Esophagus (tissue), 2 donors: ENCODE data around the gene SCAMP3. TPM values are rescaled to one million over a fixed set of nuclear protein-coding genes. Genes with fewer than 3 reads are reported as not detected.
"Not testable (repeated sequence)": the region's sequence is repeated elsewhere in the genome, so short reads cannot be mapped to it uniquely, and the experiment has no call there.

Experiments used
- H3K27ac ChIP-seq, 2 donors: one replicate each; pipeline ENCODE4 v1.5.1; 2013; ENCODE audit warnings: low read depth in 2 of 2, mild to moderate bottlenecking in 2 of 2, inconsistent platforms in 1 of 2, low read length in 1 of 2, moderate library complexity in 1 of 2
- H3K27me3 ChIP-seq, 2 donors: one replicate each; pipeline ENCODE4 v1.6.1; 2013; ENCODE audit warnings: low read length in 2 of 2, control low read depth in 1 of 2, mild to moderate bottlenecking in 1 of 2; ENCODE audit not compliant: insufficient read depth in 2 of 2, control insufficient read depth in 1 of 2
- H3K36me3 ChIP-seq, 2 donors: one replicate each; pipeline ENCODE4 v1.6.1; 2013; ENCODE audit warnings: low read length in 1 of 2; ENCODE audit not compliant: control insufficient read depth in 2 of 2, insufficient read depth in 2 of 2
- H3K4me1 ChIP-seq, 2 donors: one replicate each; pipeline ENCODE4 v1.6.1; 2013; ENCODE audit warnings: low read length in 1 of 2; ENCODE audit not compliant: control insufficient read depth in 2 of 2, insufficient read depth in 2 of 2
- H3K4me3 ChIP-seq, 2 donors: one replicate each; pipeline ENCODE4 v1.5.1; 2013; ENCODE audit warnings: low read length in 2 of 2, mild to moderate bottlenecking in 2 of 2, low read depth in 1 of 2, moderate library complexity in 1 of 2
- H3K9me3 ChIP-seq, 2 donors: one replicate each; pipeline ENCODE4 v1.6.1; 2013; ENCODE audit warnings: mild to moderate bottlenecking in 2 of 2, low read depth in 1 of 2, low read length in 1 of 2, moderate library complexity in 1 of 2; ENCODE audit not compliant: control insufficient read depth in 2 of 2, insufficient read depth in 1 of 2
- WGBS, 2 donors: extraction: QIAGEN DNeasy Blood & Tissue Kit; methylation state at CpG; one replicate each; pipeline ENCODE4 v1.1.7; 2013; 5-methylcytosine and 5-hydroxymethylcytosine counted together
- polyA plus RNA-seq, 2 donors: library from polyadenylated mRNA; stranded (reverse); fragments of 200-250 nt; gene quantifications; one replicate each; pipeline ENCODE4 v1.2.3, GENCODE V29; 2013
- donor health status: healthy with polysubstance abuse.
- donor health status: Bipolar disorder and iron deficiency.

SCAMP3 gene
- polyA plus RNA-seq, 2 donors, result 20.2 to 47.3 TPM

DNA sequence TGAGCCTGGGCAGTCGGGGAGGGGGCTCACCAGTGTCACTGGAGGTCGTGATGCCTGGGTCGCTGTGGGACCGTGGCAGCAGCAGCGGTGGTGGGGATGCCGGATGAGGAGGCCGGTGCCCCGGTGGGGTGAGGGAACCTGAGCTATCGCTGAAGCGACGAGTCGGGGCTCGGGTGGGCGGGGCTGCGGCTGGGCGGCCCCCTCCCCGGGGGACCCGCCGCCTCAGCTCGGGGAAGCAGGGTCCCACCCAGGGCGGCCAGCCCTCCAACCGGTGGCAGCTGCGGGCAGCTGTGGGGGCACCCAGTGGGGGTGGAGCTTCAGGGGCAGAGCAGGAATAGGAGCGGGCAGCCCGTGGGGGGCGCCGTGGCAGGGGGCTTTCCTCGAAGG is 11.9 kb downstream of the SCAMP3 start:
- WGBS, 2 donors, result 33 to 34% methylated on average over 15 to 28 of the region's 28 CpGs
- no peaks in the 10 kb centered on the region for H3K9me3 ChIP-seq
- peaks cover 11 to 17% of the 10 kb centered on the region in 2 donors for H3K4me1 ChIP-seq
- no peak overlapping the region for H3K27ac ChIP-seq
- no peaks in the 10 kb centered on the region for H3K27me3 ChIP-seq
- peaks cover 2 to 7% of the 10 kb centered on the region in 2 donors for H3K36me3 ChIP-seq
- no peak overlapping the region for H3K4me3 ChIP-seq

- WGBS, 2 donors, result 88 to 89% methylated on average over 26 of the region's 26 CpGs
- Histone ChIP-seq H3K27me3 (no peaks in the 10 kb centered on the region), H3K9me3 (no peaks in the 10 kb centered on the region), H3K4me1 (peaks cover 0 to 8% of the 10 kb centered on the region in 2 donors), H3K4me3 (no peak overlapping the region), H3K27ac (no peak overlapping the region), H3K36me3 (peaks cover 2 to 7% of the 10 kb centered on the region in 2 donors)
Measured at GRCh38 chr1:155247667-155248553, 14.2 kb downstream of the SCAMP3 start.

- not testable (repeated sequence) for H3K27ac ChIP-seq, H3K9me3 ChIP-seq, H3K36me3 ChIP-seq, H3K27me3 ChIP-seq, H3K4me3 ChIP-seq, H3K4me1 ChIP-seq
- WGBS, 2 donors, result 98% methylated on average over 3 of the region's 3 CpGs
Measured at GRCh38 chr1:155246796-155247195, 15.4 kb downstream of the SCAMP3 start.

GRCh38 chr1:155245163-155245524 is 17.0 kb downstream of the SCAMP3 start:
- Histone ChIP-seq H3K27ac (peak overlapping the region; percentile 96 to 98), H3K4me1 (peaks cover 0 to 7% of the 10 kb centered on the region in 2 donors), H3K9me3 (no peaks in the 10 kb centered on the region), H3K36me3 (peaks cover 2 to 7% of the 10 kb centered on the region in 2 donors), H3K4me3 (peak overlapping the region; percentile 79 to 81), H3K27me3 (no peaks in the 10 kb centered on the region)
- WGBS, 2 donors, result 57 to 61% methylated on average over 8 of the region's 8 CpGs

- 0 to 1% methylated on average over 53 of the region's 53 CpGs for WGBS, 2 donors
- H3K27ac ChIP-seq, result peak overlapping the region; percentile 96 to 98
Measured at GRCh38 chr1:155244368-155245162, 17.6 kb downstream of the SCAMP3 start.

GRCh38 chr1:155242805-155243358 is 19.3 kb downstream of the SCAMP3 start:
- Histone ChIP-seq H3K36me3 (peaks cover 3 to 9% of the 10 kb centered on the region in 2 donors), H3K27ac (peak overlapping the region; percentile 49 to 96), H3K27me3 (no peaks in the 10 kb centered on the region), H3K4me3 (peak overlapping the region in 1 of 2 donors; percentile 81), H3K9me3 (no peaks in the 10 kb centered on the region), H3K4me1 (peaks cover 0 to 9% of the 10 kb centered on the region in 2 donors)
- 73 to 74% methylated on average over 3 of the region's 3 CpGs for WGBS, 2 donors

More at GRCh38 chr1:155244368-155245162, 17.6 kb downstream of the SCAMP3 start:
- H3K4me1 ChIP-seq, result peaks cover 0 to 7% of the 10 kb centered on the region in 2 donors
- no peaks in the 10 kb centered on the region for H3K27me3 ChIP-seq
- peak overlapping the region; percentile 79 to 81 for H3K4me3 ChIP-seq
- H3K36me3 ChIP-seq, result peaks cover 2 to 7% of the 10 kb centered on the region in 2 donors
- H3K9me3 ChIP-seq, result no peaks in the 10 kb centered on the region

DNA sequence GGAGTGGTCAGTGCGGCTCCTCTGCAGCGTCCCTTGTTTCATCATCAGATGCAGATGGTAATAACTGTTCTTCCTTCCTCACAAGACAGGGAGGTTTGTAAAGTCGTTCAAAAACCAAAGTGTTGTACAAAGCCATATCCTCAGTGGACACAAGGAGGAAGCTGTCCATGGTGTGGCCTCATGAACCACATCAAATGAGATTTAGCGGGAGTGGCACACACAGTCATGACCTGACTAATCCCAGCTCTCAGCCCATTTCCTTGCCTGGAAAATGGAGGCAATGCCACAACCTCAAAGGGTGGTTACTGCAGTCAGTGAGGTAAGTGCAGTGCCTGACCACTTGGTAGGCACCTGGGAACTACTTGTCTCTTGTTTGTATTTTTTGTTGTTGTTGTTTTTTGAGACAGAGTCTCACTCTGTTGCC is 20.3 kb downstream of the SCAMP3 start:
- Histone ChIP-seq H3K36me3 (peaks cover 3 to 4% of the 10 kb centered on the region in 2 donors), H3K9me3 (no peaks in the 10 kb centered on the region), H3K4me3 (peak overlapping the region in 1 of 2 donors; percentile 6), H3K4me1 (peaks cover 0 to 9% of the 10 kb centered on the region in 2 donors), H3K27ac (peak overlapping the region in 1 of 2 donors; percentile 83), H3K27me3 (no peaks in the 10 kb centered on the region)
- 71 to 76% methylated on average over 4 of the region's 4 CpGs for WGBS, 2 donors

DNA sequence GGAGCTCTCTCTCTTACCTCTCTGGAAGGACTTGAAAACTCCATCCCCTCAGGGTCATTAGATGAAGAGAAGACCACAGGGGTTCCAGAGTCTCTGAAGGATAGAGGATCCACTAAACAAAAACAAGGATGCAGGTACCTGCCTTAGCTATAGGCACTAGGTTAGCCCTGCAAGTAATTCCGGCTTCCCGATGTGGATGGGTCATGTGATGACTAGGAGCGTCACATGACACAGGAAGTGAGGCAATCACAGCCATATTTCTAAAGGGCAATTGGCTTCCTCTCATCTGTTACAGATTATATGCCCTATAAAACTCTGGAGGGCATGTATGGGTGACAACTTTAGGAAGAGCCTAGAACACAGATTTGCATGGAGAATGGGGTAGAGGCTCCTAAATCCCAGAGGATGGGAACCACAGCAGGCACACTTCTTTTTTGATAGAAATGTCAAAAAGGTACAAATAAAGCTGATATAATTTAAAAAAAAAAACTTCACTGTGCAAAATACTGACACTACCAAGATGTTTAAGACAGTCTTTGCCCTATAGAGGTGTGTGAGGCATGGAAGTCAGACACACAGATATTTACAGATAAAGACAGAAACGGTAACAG is 21.0 kb downstream of the SCAMP3 start:
- peaks cover 0 to 9% of the 10 kb centered on the region in 2 donors for H3K4me1 ChIP-seq
- H3K27me3 ChIP-seq, result no peaks in the 10 kb centered on the region
- 11 to 16% methylated on average over 4 of the region's 4 CpGs for WGBS, 2 donors
- H3K9me3 ChIP-seq, result no peaks in the 10 kb centered on the region
- peak overlapping the region; percentile 19 to 42 for H3K4me3 ChIP-seq
- peaks cover 3 to 8% of the 10 kb centered on the region in 2 donors for H3K36me3 ChIP-seq
- peak overlapping the region in 1 of 2 donors; percentile 83 for H3K27ac ChIP-seq

DNA sequence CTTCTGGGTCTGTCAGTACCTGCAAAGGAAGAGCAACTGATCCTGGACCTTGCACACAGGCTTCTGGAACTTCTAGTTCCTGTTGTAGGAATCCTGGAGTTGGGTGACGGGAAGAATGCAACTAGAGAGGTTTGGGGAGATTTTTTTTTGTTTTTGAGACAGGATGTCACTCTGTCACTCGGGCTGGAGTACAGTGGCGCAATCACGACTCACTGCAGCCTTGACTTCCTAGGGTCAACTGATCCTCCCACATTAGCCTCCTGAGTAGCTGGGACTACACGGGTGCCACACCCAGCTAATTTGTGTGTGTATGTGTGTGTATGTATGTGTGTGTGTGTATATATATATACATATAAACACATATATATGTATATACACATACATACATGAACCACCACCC is 25.7 kb downstream of the SCAMP3 start:
- H3K27ac ChIP-seq, result peak overlapping the region in 1 of 2 donors; percentile 0
- H3K9me3 ChIP-seq, result no peaks in the 10 kb centered on the region
- peaks cover 6 to 17% of the 10 kb centered on the region in 2 donors for H3K36me3 ChIP-seq
- peaks cover 0 to 4% of the 10 kb centered on the region in 2 donors for H3K4me1 ChIP-seq
- H3K27me3 ChIP-seq, result no peaks in the 10 kb centered on the region
- no peak overlapping the region for H3K4me3 ChIP-seq
- 76 to 79% methylated on average over 5 of the region's 5 CpGs for WGBS, 2 donors
